ENCODE measurements around the gene CAMTA1.

Gene CAMTA1

GRCh38 chr1:7719468-7720094 lies 934.3 kb downstream of the CAMTA1 start:
- H3K79me2 ChIP-seq (ENCODE audit: low read length), result no peaks in the 10 kb centered on the region
- no peak overlapping the region for H3K9ac ChIP-seq (ENCODE audit: low read length)
- H3K36me3 ChIP-seq (replicated peaks; ENCODE audit: insufficient read depth, low read length), result no peaks in the 10 kb centered on the region
- TF ChIP-seq CTCF (IDR thresholded peaks at IDR 0.05; ENCODE audit: low read length) (no peak), EZH2 (optimal IDR thresholded peaks at IDR 0.05; ENCODE audit: low read depth, low read length) (no peak), EZH2phosphoT487 (IDR thresholded peaks at IDR 0.05; ENCODE audit: low read length) (no peak)
- H3K9me3 ChIP-seq (replicated peaks; ENCODE audit: insufficient read depth, low read length), result no peaks in the 10 kb centered on the region
- no peaks in the 10 kb centered on the region for H3F3A ChIP-seq (ENCODE audit: insufficient read depth, low read length)
- H3K4me3 ChIP-seq (ENCODE audit: low read length), result no peak overlapping the region
- no peak overlapping the region for H3K4me2 ChIP-seq (ENCODE audit: low read depth, low read length)
- no peaks in the 10 kb centered on the region for H3K4me1 ChIP-seq (ENCODE audit: low read length)
- H3K27me3 ChIP-seq (replicated peaks; ENCODE audit: insufficient read depth, low read length), result peaks cover 98% of the 10 kb centered on the region
- H2AFZ ChIP-seq (ENCODE audit: low read length), result no peak overlapping the region
- no peaks in the 10 kb centered on the region for H4K20me1 ChIP-seq (ENCODE audit: insufficient read depth, low read length)
- H3K9me2 ChIP-seq (replicated peaks; ENCODE audit: insufficient read depth, low read length), result no peaks in the 10 kb centered on the region
- no peak overlapping the region for H3K27ac ChIP-seq (ENCODE audit: low read length)
- no peak for DNase-seq

GRCh38 chr1:7721940-7722669 lies 936.9 kb downstream of the CAMTA1 start:
- Histone ChIP-seq H3K4me1 (ENCODE audit: low read length) (no peaks in the 10 kb centered on the region), H3K79me2 (ENCODE audit: low read length) (no peaks in the 10 kb centered on the region), H3K27ac (ENCODE audit: low read length) (no peak overlapping the region), H3K4me3 (ENCODE audit: low read length) (no peak overlapping the region), H4K20me1 (ENCODE audit: insufficient read depth, low read length) (no peaks in the 10 kb centered on the region), H2AFZ (ENCODE audit: low read length) (no peak overlapping the region), H3K9me3 (replicated peaks; ENCODE audit: insufficient read depth, low read length) (no peaks in the 10 kb centered on the region), H3K4me2 (ENCODE audit: low read depth, low read length) (no peak overlapping the region), H3K9ac (ENCODE audit: low read length) (no peak overlapping the region), H3K9me2 (replicated peaks; ENCODE audit: insufficient read depth, low read length) (no peaks in the 10 kb centered on the region), H3K36me3 (replicated peaks; ENCODE audit: insufficient read depth, low read length) (no peaks in the 10 kb centered on the region), H3F3A (ENCODE audit: insufficient read depth, low read length) (no peaks in the 10 kb centered on the region), H3K27me3 (replicated peaks; ENCODE audit: insufficient read depth, low read length) (peaks cover 97% of the 10 kb centered on the region)
- TF ChIP-seq EZH2 (optimal IDR thresholded peaks at IDR 0.05; ENCODE audit: low read depth, low read length) (no peak), EZH2phosphoT487 (IDR thresholded peaks at IDR 0.05; ENCODE audit: low read length) (no peak), CTCF (IDR thresholded peaks at IDR 0.05; ENCODE audit: low read length) (no peak)
- DNase-seq, result no peak

- H3K36me3 ChIP-seq (replicated peaks; ENCODE audit: insufficient read depth, low read length), result no peaks in the 10 kb centered on the region
- no peak overlapping the region for H2AFZ ChIP-seq (ENCODE audit: low read length)
- H3K4me2 ChIP-seq (ENCODE audit: low read depth, low read length), result no peak overlapping the region
- peaks cover 97% of the 10 kb centered on the region for H3K27me3 ChIP-seq (replicated peaks; ENCODE audit: insufficient read depth, low read length)
- H4K20me1 ChIP-seq (ENCODE audit: insufficient read depth, low read length), result no peaks in the 10 kb centered on the region
- H3F3A ChIP-seq (ENCODE audit: insufficient read depth, low read length), result no peaks in the 10 kb centered on the region
- TF ChIP-seq CTCF (IDR thresholded peaks at IDR 0.05; ENCODE audit: low read length), result no peak
- TF ChIP-seq EZH2 (optimal IDR thresholded peaks at IDR 0.05; ENCODE audit: low read depth, low read length), result no peak
- no peak for TF ChIP-seq EZH2phosphoT487 (IDR thresholded peaks at IDR 0.05; ENCODE audit: low read length)
- no peaks in the 10 kb centered on the region for H3K9me2 ChIP-seq (replicated peaks; ENCODE audit: insufficient read depth, low read length)
- H3K9ac ChIP-seq (ENCODE audit: low read length), result no peak overlapping the region
- DNase-seq, result no peak
- H3K9me3 ChIP-seq (replicated peaks; ENCODE audit: insufficient read depth, low read length), result no peaks in the 10 kb centered on the region
- H3K4me3 ChIP-seq (ENCODE audit: low read length), result no peak overlapping the region
- H3K4me1 ChIP-seq (ENCODE audit: low read length), result no peaks in the 10 kb centered on the region
- no peak overlapping the region for H3K27ac ChIP-seq (ENCODE audit: low read length)
- H3K79me2 ChIP-seq (ENCODE audit: low read length), result no peaks in the 10 kb centered on the region
These were observed 937.4 kb downstream of the CAMTA1 start for GRCh38 chr1:7722670-7723012.
